Peyer's patch (tissue), 4 donors: ENCODE data around the gene FRS3. TPM values are rescaled to one million over a fixed set of nuclear protein-coding genes. Genes with fewer than 3 reads are reported as not detected.

Experiments used
- DNase-seq, 3 donors: peaks; one replicate each; pipeline ENCODE4 v3.0.0-alpha.2; 2017 to 2019
- H3K27ac ChIP-seq, 4 donors: fragments of 200-600 bp; sonication (generic); one replicate each; pipeline ENCODE4 v1.5.1; 2016 to 2019
- H3K27me3 ChIP-seq, 2 donors: fragments of 200-600 bp; sonication (generic); one replicate each; pipeline ENCODE4 v1.5.1; 2019
- H3K36me3 ChIP-seq, 3 donors: fragments of 200-600 bp; sonication (generic); one replicate each; pipeline ENCODE4 v1.5.1; 2016 to 2019
- H3K4me1 ChIP-seq, 4 donors: fragments of 200-600 bp; sonication (generic); one replicate each; pipeline ENCODE4 v1.5.1; 2016 to 2019
- H3K4me3 ChIP-seq, 4 donors: fragments of 200-600 bp; sonication (generic); 1 replicate in 3 of 4; 2 replicates in 1 of 4; pipeline ENCODE4 v1.5.1; 2016 to 2019; ENCODE audit warnings: mild to moderate bottlenecking in 1 of 4
- H3K9me3 ChIP-seq, 4 donors: fragments of 200-600 bp; sonication (generic); one replicate each; pipeline ENCODE4 v1.5.1; 2016 to 2019; ENCODE audit warnings: mild to moderate bottlenecking in 1 of 4
- CTCF ChIP-seq, 6 experiments: fragments of 450-650 bp in 4 of 6; fragments of 200-600 bp in 2 of 6; sonication (generic) in 1 of 6; IDR thresholded peaks; one replicate each; pipeline ENCODE4 v1.5.1; 2017 to 2019; ENCODE audit warnings: antibody characterized with exemption in 6 of 6, mild to moderate bottlenecking in 3 of 6, moderate library complexity in 1 of 6
- POLR2A ChIP-seq, 2 donors: fragments of 450-650 bp; IDR thresholded peaks; one replicate each; pipeline ENCODE4 v1.5.1; 2017; ENCODE audit warnings: antibody characterized with exemption in 2 of 2, mild to moderate bottlenecking in 2 of 2, moderate library complexity in 2 of 2
- total RNA-seq, 4 donors: library from RNA; depleted of rRNA; stranded (reverse); fragments of >200 nt; gene quantifications; one replicate each; pipeline ENCODE4 v1.1.0, GENCODE V29; 2016

The FRS3 gene
- total RNA-seq, 4 donors from 2014 or later = 3.5 to 8.3 (median 6.5) TPM

- Histone ChIP-seq H3K27ac (peak overlapping the region; percentile 44 to 99 (median 86)), H3K36me3 (no peaks in the 10 kb centered on the region), H3K4me1 (peaks cover 4 to 46% (median 19%) of the 10 kb centered on the region in 4 donors), H3K27me3 (no peaks in the 10 kb centered on the region), H3K9me3 (no peaks in the 10 kb centered on the region), H3K4me3 (peak overlapping the region in 2 of 4 donors; percentile 5 to 97)
- no peak for TF ChIP-seq POLR2A (IDR thresholded peaks at IDR 0.05)
- TF ChIP-seq CTCF (IDR thresholded peaks at IDR 0.05) = no peak
- no peak for DNase-seq
Measured at GRCh38 chr6:41728954-41729353, 50.7 kb downstream of the FRS3 start.

- no peaks in the 10 kb centered on the region for H3K9me3 ChIP-seq
- peak overlapping the region; percentile 44 to 99 (median 86) for H3K27ac ChIP-seq
- peak overlapping the region in 2 of 4 donors; percentile 5 to 97 for H3K4me3 ChIP-seq
- H3K4me1 ChIP-seq = peaks cover 4 to 47% (median 18%) of the 10 kb centered on the region in 4 donors
- H3K36me3 ChIP-seq = no peaks in the 10 kb centered on the region
- H3K27me3 ChIP-seq = no peaks in the 10 kb centered on the region
- DNase-seq = peak; percentile 67 to 92 (median 87)
- TF ChIP-seq CTCF (IDR thresholded peaks at IDR 0.05) (no peak), POLR2A (IDR thresholded peaks at IDR 0.05) (no peak)
Measured at GRCh38 chr6:41728073-41728936, 51.4 kb downstream of the FRS3 start.

GRCh38 chr6:41727705-41728072 is 52.0 kb downstream of the FRS3 start:
- Histone ChIP-seq H3K4me3 (peak overlapping the region in 1 of 4 donors; percentile 97), H3K4me1 (peaks cover 4 to 43% (median 16%) of the 10 kb centered on the region in 4 donors), H3K27ac (peak overlapping the region; percentile 44 to 99 (median 86)), H3K9me3 (no peaks in the 10 kb centered on the region), H3K36me3 (no peaks in the 10 kb centered on the region), H3K27me3 (no peaks in the 10 kb centered on the region)
- TF ChIP-seq POLR2A (IDR thresholded peaks at IDR 0.05) (no peak), CTCF (IDR thresholded peaks at IDR 0.05) (no peak)
- no peak for DNase-seq

GRCh38 chr6:41726876-41727275 is 52.8 kb downstream of the FRS3 start:
- peak overlapping the region in 1 of 4 donors; percentile 97 for H3K4me3 ChIP-seq
- no peaks in the 10 kb centered on the region for H3K36me3 ChIP-seq
- H3K4me1 ChIP-seq = peaks cover 4 to 38% (median 16%) of the 10 kb centered on the region in 4 donors
- peak overlapping the region in 2 of 4 donors; percentile 96 to 99 for H3K27ac ChIP-seq
- TF ChIP-seq CTCF (IDR thresholded peaks at IDR 0.05) (no peak), POLR2A (IDR thresholded peaks at IDR 0.05) (no peak)
- DNase-seq = peak in 1 of 3 donors; percentile 59
- no peaks in the 10 kb centered on the region for H3K9me3 ChIP-seq
- H3K27me3 ChIP-seq = no peaks in the 10 kb centered on the region

GRCh38 chr6:41724586-41725501 is 54.9 kb downstream of the FRS3 start:
- TF ChIP-seq CTCF (IDR thresholded peaks at IDR 0.05) (no peak), POLR2A (IDR thresholded peaks at IDR 0.05) (no peak)

More at GRCh38 chr6:41724586-41725501, 54.9 kb downstream of the FRS3 start:
- peak overlapping the region in 2 of 4 donors; percentile 68 to 99 for H3K27ac ChIP-seq
- no peaks in the 10 kb centered on the region for H3K36me3 ChIP-seq
- DNase-seq = no peak
- H3K4me1 ChIP-seq = peaks cover 4 to 49% (median 17%) of the 10 kb centered on the region in 4 donors
- H3K27me3 ChIP-seq = no peaks in the 10 kb centered on the region
- peak overlapping the region in 1 of 4 donors; percentile 39 for H3K4me3 ChIP-seq
- H3K9me3 ChIP-seq = no peaks in the 10 kb centered on the region
